Fibroblast of pulmonary artery (primary cell): Measurements from ENCODE around the gene HNF1A.

Experiments used
- DNase-seq: peaks from one replicate; pipeline ENCODE4 v3.0.0-alpha.2; 2010; ENCODE audit warnings: low read depth
- H3K4me3 ChIP-seq: replicated peaks from 2 replicates; pipeline ENCODE4 v1.5.1; 2011; ENCODE audit warnings: low read depth, mild to moderate bottlenecking, control low read depth, low read length, moderate library complexity
- CTCF ChIP-seq: IDR thresholded peaks from 2 replicates; pipeline ENCODE4 v1.5.1; 2011; ENCODE audit warnings: mild to moderate bottlenecking, control low read depth, low read length, inconsistent platforms; ENCODE audit errors: missing control alignments

HNF1A gene

DNA sequence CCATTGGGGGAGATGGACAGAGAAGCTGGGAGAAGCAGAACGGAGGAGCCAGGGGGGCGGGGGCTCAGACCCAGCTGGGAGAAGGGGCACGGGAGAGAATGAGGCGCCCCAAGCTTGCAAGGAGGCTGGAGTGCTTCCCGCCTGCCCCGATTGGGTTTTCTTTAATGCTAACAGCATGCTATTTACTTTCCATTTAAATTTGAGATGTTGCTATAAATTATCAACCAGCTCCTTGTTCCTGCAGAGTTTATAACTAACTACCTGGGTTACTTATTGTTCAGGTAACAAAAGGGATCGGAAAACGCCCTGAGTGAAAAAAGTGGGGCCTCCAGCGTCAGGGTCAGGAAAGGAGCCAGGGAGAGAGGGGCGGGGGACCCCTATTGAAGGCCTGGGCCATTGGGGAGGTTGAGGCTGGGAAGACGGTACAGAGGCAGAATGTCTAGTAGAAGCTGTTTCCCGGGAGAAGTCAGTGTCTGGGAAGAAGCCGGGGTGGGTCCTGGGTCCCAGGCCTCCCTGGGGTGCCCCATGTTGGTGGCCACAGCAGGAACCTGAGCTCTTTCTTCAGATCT, 2.5 kb downstream of the HNF1A start:
- DNase-seq = no peak
- no peak for TF ChIP-seq CTCF
- H3K4me3 ChIP-seq = no peak overlapping the region

DNA sequence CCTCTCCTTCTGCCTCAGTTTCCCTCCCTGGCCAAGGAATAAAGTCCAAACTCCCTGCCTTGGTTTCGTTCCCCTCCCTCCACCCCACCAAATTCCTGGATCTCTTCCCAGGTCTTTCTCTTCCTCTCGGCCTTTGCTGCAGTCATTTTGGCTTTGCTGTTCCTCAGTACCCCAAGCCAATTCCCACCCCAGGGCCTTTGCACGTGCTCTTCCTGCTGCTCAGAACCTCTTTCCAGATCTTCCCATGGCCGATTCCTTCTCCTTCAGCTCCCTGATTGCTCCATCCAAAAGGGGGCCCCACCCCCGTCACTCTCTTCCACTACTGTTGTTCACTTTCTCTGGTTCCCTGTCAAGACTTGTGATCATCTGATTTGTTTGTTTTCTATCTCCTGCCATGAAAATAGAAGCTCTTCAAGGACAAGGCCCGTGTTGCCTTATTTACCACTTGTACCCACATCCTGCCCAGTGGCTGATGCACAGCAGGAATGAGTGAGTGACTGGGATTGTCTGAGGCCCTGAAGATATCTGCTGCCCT, 3.1 kb downstream of the HNF1A start:
- no peak for TF ChIP-seq CTCF
- DNase-seq = no peak
- H3K4me3 ChIP-seq = no peak overlapping the region

- no peak overlapping the region for H3K4me3 ChIP-seq
- DNase-seq = no peak
- no peak for TF ChIP-seq CTCF
These were observed 4.3 kb downstream of the HNF1A start for GRCh38 chr12:120982659-120983058.

GRCh38 chr12:120983759-120984158, 5.4 kb downstream of the HNF1A start:
- no peak overlapping the region for H3K4me3 ChIP-seq
- TF ChIP-seq CTCF = no peak
- DNase-seq = no peak

GRCh38 chr12:120984351-120984898, 6.1 kb downstream of the HNF1A start:
- no peak for TF ChIP-seq CTCF
- DNase-seq = no peak
- no peak overlapping the region for H3K4me3 ChIP-seq

- no peak for TF ChIP-seq CTCF
- no peak overlapping the region for H3K4me3 ChIP-seq
- DNase-seq = no peak
These were observed 9.9 kb downstream of the HNF1A start for GRCh38 chr12:120988234-120988633.

DNA sequence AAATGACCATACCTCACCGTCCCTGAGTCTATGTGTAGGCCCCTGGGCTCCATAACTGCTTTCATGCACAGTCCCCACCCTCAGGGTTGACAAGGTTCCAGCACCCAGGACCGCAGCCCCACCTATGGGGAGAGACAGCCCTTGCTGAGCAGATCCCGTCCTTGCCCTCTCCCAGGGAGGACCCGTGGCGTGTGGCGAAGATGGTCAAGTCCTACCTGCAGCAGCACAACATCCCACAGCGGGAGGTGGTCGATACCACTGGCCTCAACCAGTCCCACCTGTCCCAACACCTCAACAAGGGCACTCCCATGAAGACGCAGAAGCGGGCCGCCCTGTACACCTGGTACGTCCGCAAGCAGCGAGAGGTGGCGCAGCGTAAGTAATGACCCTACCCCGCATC, 10.3 kb downstream of the HNF1A start:
- no peak for TF ChIP-seq CTCF
- DNase-seq = no peak

More for the DNA sequence above, 10.3 kb downstream of the HNF1A start:
- no peak overlapping the region for H3K4me3 ChIP-seq
